GM21737 (cell line): ENCODE results near the gene SLC25A21.
"Not testable (repeated sequence)": the region's sequence is repeated elsewhere in the genome, so short reads cannot be mapped to it uniquely, and the experiment has no call there.

Experiments used
- ATAC-seq: cut with Tn5 transposase; IDR thresholded peaks from one replicate; pipeline ENCODE4 v1.9.1; 2021; ENCODE audit warnings: mild to moderate bottlenecking, moderate library complexity; ENCODE audit not compliant: unreplicated experiment

Gene SLC25A21

GRCh38 chr14:37091651-37092050 lies 80.8 kb downstream of the SLC25A21 start:
- ATAC-seq: no peak

GRCh38 chr14:37090026-37090425 lies 82.4 kb downstream of the SLC25A21 start:
- no peak for ATAC-seq

- ATAC-seq: no peak
These were observed 83.0 kb downstream of the SLC25A21 start for GRCh38 chr14:37089410-37089809.

GRCh38 chr14:37088356-37089215 lies 83.8 kb downstream of the SLC25A21 start:
- no peak for ATAC-seq

- no peak for ATAC-seq
These were observed 84.9 kb downstream of the SLC25A21 start for GRCh38 chr14:37087520-37087919.

- ATAC-seq: no peak
These were observed 88.8 kb downstream of the SLC25A21 start for GRCh38 chr14:37083599-37083998.

GRCh38 chr14:37082449-37082848 lies 90.0 kb downstream of the SLC25A21 start:
- ATAC-seq: no peak

GRCh38 chr14:37081856-37082255 lies 90.5 kb downstream of the SLC25A21 start:
- no peak for ATAC-seq

- ATAC-seq: no peak
These were observed 91.2 kb downstream of the SLC25A21 start for GRCh38 chr14:37081218-37081617.

- ATAC-seq: no peak
These were observed 94.3 kb downstream of the SLC25A21 start for GRCh38 chr14:37078131-37078530.

- not testable (repeated sequence) for ATAC-seq
These were observed 98.1 kb downstream of the SLC25A21 start for GRCh38 chr14:37074320-37074719.

- no peak for ATAC-seq
These were observed 108.8 kb downstream of the SLC25A21 start for GRCh38 chr14:37063467-37064240.

GRCh38 chr14:37062191-37062803 lies 110.1 kb downstream of the SLC25A21 start:
- no peak for ATAC-seq

GRCh38 chr14:37061697-37062096 lies 110.7 kb downstream of the SLC25A21 start:
- no peak for ATAC-seq

- no peak for ATAC-seq
These were observed 111.7 kb downstream of the SLC25A21 start for GRCh38 chr14:37060496-37061260.

GRCh38 chr14:37057776-37058175 lies 114.6 kb downstream of the SLC25A21 start:
- no peak for ATAC-seq

GRCh38 chr14:37056473-37056872 lies 115.9 kb downstream of the SLC25A21 start:
- ATAC-seq: no peak

GRCh38 chr14:37054869-37055268 lies 117.5 kb downstream of the SLC25A21 start:
- no peak for ATAC-seq

GRCh38 chr14:37054144-37054543 lies 118.3 kb downstream of the SLC25A21 start:
- no peak for ATAC-seq

- ATAC-seq: no peak
These were observed 120.7 kb downstream of the SLC25A21 start for GRCh38 chr14:37051680-37052079.

- ATAC-seq: no peak
These were observed 121.3 kb downstream of the SLC25A21 start for GRCh38 chr14:37051153-37051552.
